GM18951 (cell line): ENCODE measurements around the gene MYH14.
"Not testable (repeated sequence)": the region's sequence is repeated elsewhere in the genome, so short reads cannot be mapped to it uniquely, and the experiment has no call there.

Experiments used
- POLR2A ChIP-seq: IDR thresholded peaks from 4 replicates; pipeline ENCODE4 v1.6.1; 2011; ENCODE audit warnings: mild to moderate bottlenecking; ENCODE audit not compliant: insufficient read length, insufficient read depth; ENCODE audit errors: extremely low read depth
- in situ Hi-C: fragments of 300-500 bp; cut with MboI; formaldehyde crosslinking; loops from one replicate; pipeline ENCODE4 v1.12.0; 2022; ENCODE audit warnings: low sequenced_read_pairs, mixed read lengths, inconsistent platforms; ENCODE audit not compliant: unreplicated experiment

The MYH14 gene

DNA sequence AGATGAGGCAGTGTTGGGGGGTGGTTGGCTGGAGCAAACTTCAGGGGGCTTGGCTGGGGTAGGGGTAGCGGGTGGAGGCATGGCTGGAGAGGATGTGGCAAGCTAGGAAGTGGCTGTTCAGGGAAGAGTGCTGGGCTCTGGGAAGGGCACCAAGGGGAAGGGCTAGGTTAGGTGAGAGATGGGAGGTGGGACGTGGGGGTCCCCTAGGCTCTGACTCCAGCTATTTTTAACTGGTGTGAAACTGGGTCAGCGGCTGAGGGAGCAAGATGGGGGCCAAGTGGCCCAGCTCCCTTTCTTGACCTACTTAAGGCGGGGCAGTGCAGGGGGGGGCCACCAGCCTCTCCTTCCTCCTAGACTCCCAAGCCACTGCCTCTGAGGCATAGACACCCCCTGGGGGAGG, 118.4 kb downstream of the MYH14 start:
- in situ Hi-C loops, result no loop called here

DNA sequence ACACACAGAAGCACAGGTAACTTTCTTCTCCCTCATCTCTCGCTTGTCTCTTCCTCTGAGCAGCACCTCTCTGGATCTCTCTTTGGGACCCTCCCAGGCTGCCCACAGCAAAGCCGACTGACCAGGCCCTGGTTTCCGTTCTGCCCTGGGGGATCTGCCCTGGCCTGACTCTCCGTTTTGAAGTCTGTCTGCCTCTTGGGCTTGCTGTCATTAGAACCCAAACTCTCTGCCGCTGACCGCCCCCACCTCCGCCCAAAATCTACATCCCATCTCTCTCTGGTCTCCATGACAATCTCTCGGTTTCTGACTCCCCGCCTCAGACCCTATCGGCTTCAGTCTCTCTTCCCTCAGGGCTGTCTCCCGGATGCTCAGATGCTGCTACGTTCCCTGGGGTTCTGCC, 118.8 kb downstream of the MYH14 start:
- in situ Hi-C loops, result no loop called here
- no peak for TF ChIP-seq POLR2A

More for the DNA sequence above, 118.4 kb downstream of the MYH14 start:
- TF ChIP-seq POLR2A, result no peak

- TF ChIP-seq POLR2A, result no peak
- in situ Hi-C loops, result no loop called here
Measured at GRCh38 chr19:50322931-50323781, 119.7 kb downstream of the MYH14 start.

DNA sequence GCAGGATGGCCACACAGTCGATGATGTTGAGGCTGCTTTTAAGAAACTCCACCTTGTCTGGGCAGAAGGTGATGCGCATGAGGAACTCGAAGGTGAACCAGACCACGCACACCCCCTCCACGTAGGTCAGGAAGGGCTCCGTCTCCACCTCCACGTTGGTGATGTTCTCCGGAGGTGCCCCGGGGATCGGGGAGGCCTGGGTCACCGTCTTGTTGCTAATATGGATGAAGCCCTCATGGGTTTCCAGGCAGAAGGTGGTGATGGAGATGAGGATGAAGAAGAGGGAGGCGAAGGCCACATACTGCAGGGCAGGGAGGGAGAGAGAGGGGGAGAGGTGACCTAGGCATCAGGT, 120.3 kb downstream of the MYH14 start:
- in situ Hi-C loops, result no loop called here
- no peak for TF ChIP-seq POLR2A

GRCh38 chr19:50324331-50324730, 120.9 kb downstream of the MYH14 start:
- TF ChIP-seq POLR2A, result no peak
- in situ Hi-C loops, result no loop called here

- TF ChIP-seq POLR2A, result no peak
- in situ Hi-C loops, result no loop called here
Measured at GRCh38 chr19:50325310-50326100, 122.1 kb downstream of the MYH14 start.

DNA sequence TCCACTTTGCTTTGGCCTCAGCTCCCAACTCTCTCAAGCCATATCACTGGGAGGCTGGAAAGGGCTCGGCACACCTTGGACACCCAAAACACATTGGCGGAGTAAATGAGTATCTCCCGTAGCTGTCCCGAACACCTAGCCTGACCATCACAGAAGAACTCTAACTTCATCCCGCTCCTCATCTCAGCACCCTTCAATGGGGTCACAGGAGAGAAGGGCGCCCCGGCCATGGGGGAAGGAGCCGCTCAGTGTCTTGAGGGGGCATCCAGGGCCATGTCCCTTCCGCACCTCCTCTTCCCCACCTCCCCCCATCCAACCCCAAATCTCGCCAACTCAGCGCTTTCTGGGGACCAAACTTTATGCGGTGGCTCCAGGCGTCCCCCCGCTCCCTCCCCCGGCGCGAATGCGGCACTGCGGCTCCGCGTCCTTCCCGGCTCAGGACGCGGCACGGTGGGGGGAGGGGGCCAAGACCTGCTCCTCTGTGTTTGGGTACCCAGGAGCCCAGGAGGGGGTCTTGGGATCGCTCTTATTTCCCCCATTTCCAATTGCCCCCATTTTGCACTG, 122.8 kb downstream of the MYH14 start:
- in situ Hi-C loops, result no loop called here
- TF ChIP-seq POLR2A, result no peak

DNA sequence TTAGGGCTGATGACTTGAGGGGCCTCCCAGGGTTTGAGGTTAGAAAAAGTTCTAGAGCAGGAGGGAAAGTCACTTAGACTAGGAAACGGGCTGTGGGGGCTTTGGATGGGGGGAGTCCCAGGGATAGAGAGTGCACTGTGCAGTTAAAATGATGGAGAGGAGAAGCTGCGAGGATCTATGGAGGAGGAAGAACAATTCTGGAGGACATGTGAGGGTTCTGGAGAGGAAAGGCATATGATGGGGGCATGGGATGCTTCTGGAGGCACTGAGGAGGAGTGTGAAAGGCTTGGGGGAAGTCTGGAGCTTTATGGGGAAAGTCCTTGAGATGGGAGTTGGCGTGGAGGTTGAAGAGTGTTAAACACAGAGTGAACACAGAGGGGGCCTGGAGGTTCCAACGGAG, 123.6 kb downstream of the MYH14 start:
- in situ Hi-C loops, result no loop called here
- TF ChIP-seq POLR2A, result no peak

GRCh38 chr19:50327461-50328223, 124.2 kb downstream of the MYH14 start:
- in situ Hi-C loops, result no loop called here
- TF ChIP-seq POLR2A, result no peak

- TF ChIP-seq POLR2A, result no peak
- in situ Hi-C loops, result no loop called here
Measured at GRCh38 chr19:50328224-50328872, 124.9 kb downstream of the MYH14 start.

GRCh38 chr19:50328873-50329145, 125.4 kb downstream of the MYH14 start:
- TF ChIP-seq POLR2A, result peak; percentile 24
- in situ Hi-C loops, result no loop called here

DNA sequence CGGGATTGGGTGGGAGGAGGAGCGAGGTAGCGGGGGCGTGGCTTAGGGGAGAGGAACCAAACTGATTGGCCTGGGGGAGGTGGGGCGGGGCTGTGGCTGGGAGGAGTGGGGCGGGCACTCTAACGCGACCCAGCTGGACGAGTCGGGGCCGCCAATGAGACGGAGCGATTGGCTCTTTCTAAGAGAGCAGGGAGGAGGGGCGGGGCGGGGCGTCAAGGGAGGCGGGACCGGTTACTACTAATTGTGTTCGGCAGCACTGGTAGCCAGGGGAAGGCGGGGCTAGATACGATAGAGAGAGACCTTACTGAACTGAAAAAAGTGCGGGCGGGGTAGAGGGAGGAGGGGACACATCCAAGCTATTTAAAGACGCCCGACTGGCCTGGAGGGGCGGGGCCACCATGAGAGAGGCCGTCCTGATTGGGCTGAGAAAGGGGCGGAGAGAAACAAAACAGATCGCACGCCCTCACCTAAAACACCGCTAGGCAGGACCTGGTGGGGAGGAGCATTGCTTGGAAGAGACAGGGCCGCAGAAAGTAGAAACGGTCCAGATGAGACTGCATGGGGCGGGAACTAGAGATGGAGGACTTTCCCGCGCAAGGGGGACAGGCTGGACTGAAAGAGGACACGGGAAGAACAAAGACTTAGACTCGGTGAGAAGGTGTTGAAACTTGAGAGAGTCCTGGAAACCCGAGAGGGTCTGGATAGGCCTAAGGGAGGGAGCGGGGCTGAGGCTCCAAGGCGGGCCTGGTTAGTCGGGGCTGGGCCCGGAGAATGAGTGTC, 125.9 kb downstream of the MYH14 start, which contains the start of gene KCNC3:
TSS of gene KCNC3 (minus strand) at position 232 of the 780 bp plus-strand sequence. CDS start 295 bp downstream, outside the sequence.
- in situ Hi-C loops, result no loop called here
- no peak for TF ChIP-seq POLR2A

DNA sequence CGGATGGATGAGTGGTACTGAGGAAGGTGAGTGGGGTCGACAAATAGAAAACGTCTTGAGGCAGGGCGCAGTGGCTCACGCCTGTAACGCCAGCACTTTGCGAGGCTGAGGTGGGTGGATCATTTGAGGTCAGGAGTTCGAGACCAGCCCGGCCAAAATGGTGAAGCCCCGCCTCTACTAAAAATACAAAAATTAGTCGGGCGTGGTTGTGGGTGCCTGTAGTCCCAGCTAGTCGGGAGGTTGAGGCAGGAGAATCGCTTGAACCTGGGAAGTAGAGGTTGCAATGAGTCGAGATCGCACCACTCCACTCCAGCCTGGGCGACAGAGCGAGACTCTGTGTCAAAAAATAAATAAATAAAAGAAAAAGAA, 126.5 kb downstream of the MYH14 start:
- in situ Hi-C loops, result not testable (repeated sequence)
